Upper lobe of left lung (tissue), 6 donors: ENCODE results near the gene ANKRD34A. TPM values are rescaled to one million over a fixed set of nuclear protein-coding genes. Genes with fewer than 3 reads are reported as not detected.

Source experiments
- ATAC-seq, 2 donors: fragments of 200-7000 bp; cut with Tn5 transposase; one replicate each; pipeline ENCODE4 v1.9.1; 2022; ENCODE audit warnings: mild to moderate bottlenecking in 2 of 2, moderate library complexity in 2 of 2; ENCODE audit not compliant: low FRiP score in 2 of 2
- DNase-seq, 2 donors: peaks; one replicate each; pipeline ENCODE4 v3.0.0-alpha.2; 2019 to 2020
- H3K27ac ChIP-seq, 4 donors: fragments of 200-600 bp; sonication (generic); one replicate each; pipeline ENCODE4 v1.5.1; 2016 to 2019
- H3K27me3 ChIP-seq, 4 donors: fragments of 200-600 bp; sonication (generic); one replicate each; pipeline ENCODE4 v1.5.1; 2017 to 2019
- H3K36me3 ChIP-seq, 4 donors: fragments of 200-600 bp; sonication (generic); one replicate each; pipeline ENCODE4 v1.5.1; 2016 to 2019
- H3K4me1 ChIP-seq, 4 donors: fragments of 200-600 bp; sonication (generic); one replicate each; pipeline ENCODE4 v1.5.1; 2018 to 2019
- H3K4me3 ChIP-seq, 4 donors: fragments of 200-600 bp; sonication (generic); one replicate each; pipeline ENCODE4 v1.5.1; 2017 to 2019; ENCODE audit warnings: mild to moderate bottlenecking in 2 of 4, moderate library complexity in 1 of 4
- H3K9me3 ChIP-seq, 4 donors: fragments of 200-600 bp; sonication (generic); one replicate each; pipeline ENCODE4 v1.5.1; 2018 to 2019
- EP300 ChIP-seq, 4 donors: sonication (generic); formaldehyde crosslinking; IDR thresholded peaks; one replicate each; pipeline ENCODE4 v1.5.1; 2017; ENCODE audit warnings: antibody characterized with exemption in 4 of 4, control low read depth in 2 of 4
- POLR2A ChIP-seq, 4 donors: fragments of 450-650 bp; IDR thresholded peaks; one replicate each; pipeline ENCODE4 v1.5.1; 2016 to 2017; ENCODE audit warnings: antibody characterized with exemption in 4 of 4, mild to moderate bottlenecking in 2 of 4
- POLR2AphosphoS5 ChIP-seq, 2 donors: sonication (generic); formaldehyde crosslinking; IDR thresholded peaks; one replicate each; pipeline ENCODE4 v1.5.1; 2017; ENCODE audit warnings: antibody characterized with exemption in 2 of 2
- WGBS, 2 donors: methylation state at CpG; one replicate each; pipeline ENCODE4 v1.1.5; 2017 to 2018; 5-methylcytosine and 5-hydroxymethylcytosine counted together
- total RNA-seq, 6 donors: library from RNA; depleted of rRNA in 4 of 6; stranded (reverse); fragments of >200 nt in 4 of 6; gene quantifications; one replicate each; pipeline versions ENCODE4 v1.1.0 to v1.2.1, GENCODE V29; 2016 to 2021
- TF ChIP-seq, protein P1 (sequence below), 6 experiments: fragments of 450-650 bp in 4 of 6; fragments of 200-600 bp in 2 of 6; sonication (generic) in 2 of 6; IDR thresholded peaks; one replicate each; pipeline ENCODE4 v1.5.1; 2016 to 2019; ENCODE audit warnings: antibody characterized with exemption in 6 of 6
- donor health status: DM: no; HTN: no; CAD: no; lungs with moderate emphysema.
- donor health status: DM: no; HTN: yes; CAD: no; lungs with severe emphysema.

Gene ANKRD34A
- total RNA-seq, 6 donors from 2014 or later: 0.30 to 2.6 (median 0.73) TPM

DNA sequence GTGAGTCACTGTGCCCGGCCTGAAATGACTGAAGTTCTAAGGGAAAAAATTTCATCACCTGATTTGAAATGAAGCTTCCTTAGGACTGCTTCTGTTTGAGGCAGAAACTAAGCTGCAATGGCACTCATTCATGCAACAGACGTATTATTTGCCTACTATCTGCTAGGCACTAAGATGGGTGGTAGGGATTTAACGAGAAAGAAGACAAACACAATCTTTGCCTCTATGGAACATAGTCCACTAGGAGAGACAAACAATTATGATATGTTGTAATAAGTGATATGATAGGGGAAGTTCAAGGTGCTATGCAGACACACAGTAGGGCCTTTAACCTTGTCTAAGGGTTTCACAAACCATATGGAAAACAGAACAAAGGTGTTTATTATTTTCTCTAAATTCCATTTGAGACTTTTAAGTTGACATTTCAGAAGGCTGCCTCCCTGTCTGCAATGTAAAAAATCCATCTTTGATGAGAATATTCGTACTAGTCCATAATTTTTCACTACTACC is 17.8 kb downstream of the ANKRD34A start:
- Histone ChIP-seq H3K4me1 (peaks cover 0 to under 1% (median 0%) of the 10 kb centered on the region in 4 donors), H3K4me3 (no peak overlapping the region), H3K36me3 (peaks cover 0 to 42% (median 1%) of the 10 kb centered on the region in 4 donors), H3K27me3 (no peaks in the 10 kb centered on the region), H3K27ac (no peak overlapping the region), H3K9me3 (no peaks in the 10 kb centered on the region)
- ATAC-seq (no peak), DNase-seq (no peak)
- TF ChIP-seq, protein P1, sequence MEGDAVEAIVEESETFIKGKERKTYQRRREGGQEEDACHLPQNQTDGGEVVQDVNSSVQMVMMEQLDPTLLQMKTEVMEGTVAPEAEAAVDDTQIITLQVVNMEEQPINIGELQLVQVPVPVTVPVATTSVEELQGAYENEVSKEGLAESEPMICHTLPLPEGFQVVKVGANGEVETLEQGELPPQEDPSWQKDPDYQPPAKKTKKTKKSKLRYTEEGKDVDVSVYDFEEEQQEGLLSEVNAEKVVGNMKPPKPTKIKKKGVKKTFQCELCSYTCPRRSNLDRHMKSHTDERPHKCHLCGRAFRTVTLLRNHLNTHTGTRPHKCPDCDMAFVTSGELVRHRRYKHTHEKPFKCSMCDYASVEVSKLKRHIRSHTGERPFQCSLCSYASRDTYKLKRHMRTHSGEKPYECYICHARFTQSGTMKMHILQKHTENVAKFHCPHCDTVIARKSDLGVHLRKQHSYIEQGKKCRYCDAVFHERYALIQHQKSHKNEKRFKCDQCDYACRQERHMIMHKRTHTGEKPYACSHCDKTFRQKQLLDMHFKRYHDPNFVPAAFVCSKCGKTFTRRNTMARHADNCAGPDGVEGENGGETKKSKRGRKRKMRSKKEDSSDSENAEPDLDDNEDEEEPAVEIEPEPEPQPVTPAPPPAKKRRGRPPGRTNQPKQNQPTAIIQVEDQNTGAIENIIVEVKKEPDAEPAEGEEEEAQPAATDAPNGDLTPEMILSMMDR (IDR thresholded peaks at IDR 0.05): no peak
- TF ChIP-seq EP300 (IDR thresholded peaks at IDR 0.05) (no peak), POLR2A (IDR thresholded peaks at IDR 0.05) (no peak), POLR2AphosphoS5 (IDR thresholded peaks at IDR 0.05) (no peak)
- WGBS, 2 donors: 94 to 97% methylated on average over 4 of the region's 4 CpGs

DNA sequence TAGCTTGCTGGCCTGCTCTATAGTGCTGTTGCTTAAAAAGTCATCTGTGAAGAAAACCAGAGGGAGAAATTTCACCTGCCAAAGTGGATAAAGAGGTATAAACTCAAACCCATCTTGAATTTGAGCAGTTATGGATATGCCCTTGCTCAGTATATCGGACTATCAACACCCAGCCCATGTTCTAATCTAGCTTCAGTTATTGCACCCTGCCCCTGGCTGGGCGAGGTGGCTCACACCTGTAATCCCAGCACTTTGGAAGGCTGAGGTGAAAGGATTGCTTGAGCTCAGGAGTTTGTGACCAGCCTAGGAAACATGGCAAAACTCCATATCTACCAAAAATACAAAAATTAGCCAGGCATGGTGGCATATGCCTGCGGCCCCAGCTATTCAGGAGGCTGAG is 19.8 kb downstream of the ANKRD34A start:
- DNase-seq (no peak), ATAC-seq (no peak)
- Histone ChIP-seq H3K36me3 (peaks cover 0 to 50% (median 3%) of the 10 kb centered on the region in 4 donors), H3K4me1 (no peaks in the 10 kb centered on the region), H3K9me3 (no peaks in the 10 kb centered on the region), H3K27ac (no peak overlapping the region), H3K4me3 (no peak overlapping the region), H3K27me3 (no peaks in the 10 kb centered on the region)
- 93 to 100% methylated on average over 3 of the region's 3 CpGs for whole genome bisulfite sequencing, 2 donors
- TF ChIP-seq, protein P1 (IDR thresholded peaks at IDR 0.05): no peak
- no peak for TF ChIP-seq POLR2A (IDR thresholded peaks at IDR 0.05)
- TF ChIP-seq EP300 (IDR thresholded peaks at IDR 0.05): no peak
- TF ChIP-seq POLR2AphosphoS5 (IDR thresholded peaks at IDR 0.05): no peak

DNA sequence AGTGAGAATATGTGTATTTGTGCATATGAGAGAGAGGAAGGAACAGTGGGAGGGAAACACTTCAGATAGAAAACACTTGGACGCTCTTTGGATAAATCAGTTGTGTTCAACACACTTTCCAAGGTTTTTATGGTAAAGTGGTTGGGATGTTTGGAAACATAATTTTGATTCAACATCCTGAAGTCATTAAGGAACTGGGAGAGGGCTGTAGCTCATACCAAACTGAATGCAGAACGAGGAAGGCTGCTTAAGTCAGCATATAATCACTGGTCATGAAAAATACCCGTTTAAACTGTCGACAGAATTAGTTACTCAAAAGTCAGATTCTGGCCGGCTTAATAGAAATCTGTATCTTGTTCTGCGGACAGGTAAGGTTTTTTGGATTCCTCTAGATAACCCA is 21.5 kb downstream of the ANKRD34A start:
- peaks cover 0 to 50% (median 3%) of the 10 kb centered on the region in 4 donors for H3K36me3 ChIP-seq
- H3K27me3 ChIP-seq: no peaks in the 10 kb centered on the region
- no peak overlapping the region for H3K27ac ChIP-seq
- no peak for TF ChIP-seq POLR2A (IDR thresholded peaks at IDR 0.05)
- no peak for TF ChIP-seq EP300 (IDR thresholded peaks at IDR 0.05)
- TF ChIP-seq, protein P1 (IDR thresholded peaks at IDR 0.05): no peak
- TF ChIP-seq POLR2AphosphoS5 (IDR thresholded peaks at IDR 0.05): no peak
- no peak for ATAC-seq
- H3K9me3 ChIP-seq: no peaks in the 10 kb centered on the region
- WGBS, 2 donors: 84 to 87% methylated on average over 6 of the region's 6 CpGs
- no peak for DNase-seq
- H3K4me3 ChIP-seq: no peak overlapping the region
- H3K4me1 ChIP-seq: no peaks in the 10 kb centered on the region

DNA sequence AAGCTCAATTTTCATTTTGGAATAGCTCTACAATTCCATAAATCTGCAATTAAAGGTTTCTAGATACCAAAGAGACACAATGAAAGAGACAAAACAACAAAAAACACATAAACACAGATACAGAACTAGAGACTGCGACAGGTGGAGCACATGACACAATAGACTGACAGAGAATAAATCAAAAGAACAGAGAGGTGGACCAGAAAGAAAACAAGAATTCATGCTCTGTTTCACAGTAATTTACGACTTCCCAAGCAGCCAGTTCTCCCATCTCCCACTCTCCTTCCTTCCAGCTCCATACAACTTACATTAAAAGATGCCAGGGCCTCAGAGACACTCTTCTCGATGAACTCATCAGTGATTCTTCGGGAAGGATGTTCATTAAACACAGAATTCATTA is 22.0 kb downstream of the ANKRD34A start:
- Histone ChIP-seq H3K27me3 (no peaks in the 10 kb centered on the region), H3K9me3 (no peaks in the 10 kb centered on the region), H3K4me3 (no peak overlapping the region), H3K4me1 (no peaks in the 10 kb centered on the region), H3K36me3 (peaks cover 0 to 53% (median 3%) of the 10 kb centered on the region in 4 donors), H3K27ac (no peak overlapping the region)
- TF ChIP-seq, protein P1 (IDR thresholded peaks at IDR 0.05): no peak
- TF ChIP-seq POLR2AphosphoS5 (IDR thresholded peaks at IDR 0.05) (no peak), POLR2A (IDR thresholded peaks at IDR 0.05) (no peak), EP300 (IDR thresholded peaks at IDR 0.05) (no peak)
- WGBS, 2 donors: 87 to 92% methylated on average over 4 of the region's 4 CpGs
- DNase-seq (no peak), ATAC-seq (no peak)

DNA sequence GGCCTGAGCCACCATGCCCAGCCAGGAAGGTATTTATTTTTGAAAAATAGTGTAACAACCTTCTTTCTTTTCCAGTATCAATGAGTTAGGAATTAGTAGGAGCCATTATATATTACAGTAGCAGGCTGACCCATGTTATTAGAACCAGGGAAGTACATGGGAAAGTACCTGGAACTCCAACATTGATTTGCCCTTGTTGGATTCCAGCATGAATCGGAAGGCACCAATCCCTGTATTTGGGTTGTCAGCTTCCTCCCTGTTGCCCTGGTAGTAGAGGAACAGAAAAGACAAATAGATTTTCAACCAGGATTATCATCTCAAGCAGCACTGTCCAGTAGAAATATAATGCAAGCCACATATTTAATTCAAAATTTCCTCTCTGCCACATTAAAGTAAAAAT is 26.9 kb downstream of the ANKRD34A start:
- WGBS, 2 donors: 82 to 90% methylated on average over 1 of the region's 1 CpG

More for the DNA sequence above, 26.9 kb downstream of the ANKRD34A start:
- Histone ChIP-seq H3K9me3 (no peaks in the 10 kb centered on the region), H3K27ac (no peak overlapping the region), H3K4me3 (no peak overlapping the region), H3K4me1 (peaks cover 0 to 12% (median 5%) of the 10 kb centered on the region in 4 donors), H3K36me3 (peaks cover 0 to 64% (median 14%) of the 10 kb centered on the region in 4 donors), H3K27me3 (no peaks in the 10 kb centered on the region)
- ATAC-seq (no peak), DNase-seq (no peak)
- no peak for TF ChIP-seq POLR2A (IDR thresholded peaks at IDR 0.05)
- TF ChIP-seq, protein P1 (IDR thresholded peaks at IDR 0.05): no peak
- TF ChIP-seq POLR2AphosphoS5 (IDR thresholded peaks at IDR 0.05): no peak
- TF ChIP-seq EP300 (IDR thresholded peaks at IDR 0.05): no peak
